ENCODE measurements around the gene MYO9A.

GRCh38 chr15:71788646-71789579 lies 329.0 kb downstream of the MYO9A start:
- TF ChIP-seq CTCF (IDR thresholded peaks at IDR 0.05) (no peak), POLR2A (IDR thresholded peaks at IDR 0.05) (no peak)
